ENCODE data around the gene ZMIZ1. TPM values are rescaled to one million over a fixed set of nuclear protein-coding genes. Genes with fewer than 3 reads are reported as not detected.

The ZMIZ1 gene
- polyA plus RNA-seq, 1 donor from 2014 or later: 26.8 TPM

- H3K27me3 ChIP-seq (ENCODE audit: insufficient read depth, low read depth, low read length): no peaks in the 10 kb centered on the region
- H3K36me3 ChIP-seq (ENCODE audit: insufficient read depth, low read length): no peaks in the 10 kb centered on the region
- H3K9me2 ChIP-seq (ENCODE audit: insufficient read depth, low read length): no peaks in the 10 kb centered on the region
- no peak overlapping the region for H3K4me2 ChIP-seq (ENCODE audit: low read length)
- H3K9ac ChIP-seq (ENCODE audit: low read length): peak overlapping the region; percentile 96
- H4K20me1 ChIP-seq (ENCODE audit: insufficient read depth): peaks cover 48% of the 10 kb centered on the region
- peaks cover 83% of the 10 kb centered on the region for H3K79me2 ChIP-seq (replicated peaks; ENCODE audit: insufficient read depth, low read length)
- peak overlapping the region; percentile 96 for H3K4me3 ChIP-seq (ENCODE audit: low read length)
- H3K27ac ChIP-seq (ENCODE audit: low read length): peak overlapping the region; percentile 96
- H3K9me3 ChIP-seq (ENCODE audit: low read length): no peaks in the 10 kb centered on the region
- TF ChIP-seq CTCF (IDR thresholded peaks at IDR 0.05; ENCODE audit: poor library complexity, severe bottlenecking) (no peak), SMC3 (conservative IDR thresholded peaks at IDR 0.05; ENCODE audit: poor library complexity) (no peak), TAF1 (IDR thresholded peaks at IDR 0.05; ENCODE audit: low read depth) (no peak), MXI1 (conservative IDR thresholded peaks at IDR 0.05; ENCODE audit: poor library complexity, severe bottlenecking) (no peak), EP300 (conservative IDR thresholded peaks at IDR 0.05; ENCODE audit: poor library complexity, severe bottlenecking) (no peak), RAD21 (conservative IDR thresholded peaks at IDR 0.05) (no peak), EZH2 (IDR thresholded peaks at IDR 0.05; ENCODE audit: borderline replicate concordance, insufficient read depth, low read length, poor library complexity, severe bottlenecking) (no peak)
- TF ChIP-seq, protein P1, sequence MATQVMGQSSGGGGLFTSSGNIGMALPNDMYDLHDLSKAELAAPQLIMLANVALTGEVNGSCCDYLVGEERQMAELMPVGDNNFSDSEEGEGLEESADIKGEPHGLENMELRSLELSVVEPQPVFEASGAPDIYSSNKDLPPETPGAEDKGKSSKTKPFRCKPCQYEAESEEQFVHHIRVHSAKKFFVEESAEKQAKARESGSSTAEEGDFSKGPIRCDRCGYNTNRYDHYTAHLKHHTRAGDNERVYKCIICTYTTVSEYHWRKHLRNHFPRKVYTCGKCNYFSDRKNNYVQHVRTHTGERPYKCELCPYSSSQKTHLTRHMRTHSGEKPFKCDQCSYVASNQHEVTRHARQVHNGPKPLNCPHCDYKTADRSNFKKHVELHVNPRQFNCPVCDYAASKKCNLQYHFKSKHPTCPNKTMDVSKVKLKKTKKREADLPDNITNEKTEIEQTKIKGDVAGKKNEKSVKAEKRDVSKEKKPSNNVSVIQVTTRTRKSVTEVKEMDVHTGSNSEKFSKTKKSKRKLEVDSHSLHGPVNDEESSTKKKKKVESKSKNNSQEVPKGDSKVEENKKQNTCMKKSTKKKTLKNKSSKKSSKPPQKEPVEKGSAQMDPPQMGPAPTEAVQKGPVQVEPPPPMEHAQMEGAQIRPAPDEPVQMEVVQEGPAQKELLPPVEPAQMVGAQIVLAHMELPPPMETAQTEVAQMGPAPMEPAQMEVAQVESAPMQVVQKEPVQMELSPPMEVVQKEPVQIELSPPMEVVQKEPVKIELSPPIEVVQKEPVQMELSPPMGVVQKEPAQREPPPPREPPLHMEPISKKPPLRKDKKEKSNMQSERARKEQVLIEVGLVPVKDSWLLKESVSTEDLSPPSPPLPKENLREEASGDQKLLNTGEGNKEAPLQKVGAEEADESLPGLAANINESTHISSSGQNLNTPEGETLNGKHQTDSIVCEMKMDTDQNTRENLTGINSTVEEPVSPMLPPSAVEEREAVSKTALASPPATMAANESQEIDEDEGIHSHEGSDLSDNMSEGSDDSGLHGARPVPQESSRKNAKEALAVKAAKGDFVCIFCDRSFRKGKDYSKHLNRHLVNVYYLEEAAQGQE (IDR thresholded peaks at IDR 0.05; ENCODE audit: borderline replicate concordance): no peak
- no peaks in the 10 kb centered on the region for H3F3A ChIP-seq (ENCODE audit: insufficient read depth, low read length, poor library complexity, severe bottlenecking)
- no peak overlapping the region for H2AFZ ChIP-seq (ENCODE audit: low read depth, low read length)
Observed at GRCh38 chr10:79072994-79073645, 4.4 kb downstream of the ZMIZ1 start.

DNA sequence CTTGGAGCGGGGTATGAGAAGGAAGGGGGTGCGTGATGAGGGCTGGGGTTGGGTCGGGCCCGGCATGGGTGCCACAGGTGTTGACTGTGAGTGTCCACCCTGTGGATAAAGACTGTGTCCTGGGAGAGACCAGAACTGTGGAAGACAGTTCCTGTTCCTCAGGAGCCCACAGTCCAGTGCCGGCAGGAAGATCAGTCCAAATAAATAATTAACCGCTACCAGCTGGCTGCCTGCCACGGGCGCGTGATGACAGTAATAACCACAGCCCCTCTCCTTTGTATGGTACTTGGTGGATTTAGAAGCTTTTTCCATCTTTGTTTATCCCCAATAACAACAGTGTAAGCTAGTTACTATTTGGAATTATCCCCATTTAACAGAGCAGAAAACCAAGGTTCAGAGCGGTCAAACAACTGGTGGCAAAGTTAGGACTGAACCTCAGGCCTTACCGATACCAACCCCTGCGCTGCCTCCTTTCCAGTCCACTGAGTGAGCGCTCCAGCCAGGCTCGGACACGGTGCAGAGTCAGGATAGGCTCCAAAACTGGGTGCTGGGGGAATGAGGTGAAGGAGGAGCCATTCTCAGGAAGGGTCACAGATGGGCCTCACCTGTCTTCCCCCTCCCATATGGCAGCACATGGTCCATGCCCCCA, 5.1 kb downstream of the ZMIZ1 start:
- TF ChIP-seq, protein P1 (IDR thresholded peaks at IDR 0.05; ENCODE audit: borderline replicate concordance): no peak
- TF ChIP-seq MXI1 (conservative IDR thresholded peaks at IDR 0.05; ENCODE audit: poor library complexity, severe bottlenecking): no peak
- no peak for TF ChIP-seq SMC3 (conservative IDR thresholded peaks at IDR 0.05; ENCODE audit: poor library complexity)
- TF ChIP-seq EP300 (conservative IDR thresholded peaks at IDR 0.05; ENCODE audit: poor library complexity, severe bottlenecking): no peak
- H3K4me2 ChIP-seq (ENCODE audit: low read length): no peak overlapping the region
- H2AFZ ChIP-seq (ENCODE audit: low read depth, low read length): no peak overlapping the region
- H3K9me2 ChIP-seq (ENCODE audit: insufficient read depth, low read length): no peaks in the 10 kb centered on the region
- H3K9ac ChIP-seq (ENCODE audit: low read length): no peak overlapping the region
- peaks cover 48% of the 10 kb centered on the region for H4K20me1 ChIP-seq (ENCODE audit: insufficient read depth)
- H3K4me3 ChIP-seq (ENCODE audit: low read length): peak overlapping the region; percentile 96
- H3K79me2 ChIP-seq (replicated peaks; ENCODE audit: insufficient read depth, low read length): peaks cover 90% of the 10 kb centered on the region
- H3F3A ChIP-seq (ENCODE audit: insufficient read depth, low read length, poor library complexity, severe bottlenecking): no peaks in the 10 kb centered on the region
- H3K27ac ChIP-seq (ENCODE audit: low read length): no peak overlapping the region
- no peaks in the 10 kb centered on the region for H3K27me3 ChIP-seq (ENCODE audit: insufficient read depth, low read depth, low read length)
- H3K9me3 ChIP-seq (ENCODE audit: low read length): no peaks in the 10 kb centered on the region
- no peaks in the 10 kb centered on the region for H3K36me3 ChIP-seq (ENCODE audit: insufficient read depth, low read length)
